Aorta (tissue), 5 donors: ENCODE data around the gene TNNI2. TPM values are rescaled to one million over a fixed set of nuclear protein-coding genes. Genes with fewer than 3 reads are reported as not detected.
"Not testable (repeated sequence)": the region's sequence is repeated elsewhere in the genome, so short reads cannot be mapped to it uniquely, and the experiment has no call there.

Source experiments
- ATAC-seq: fragments of 200-7000 bp; cut with Tn5 transposase; one replicate; pipeline ENCODE4 v1.9.1; 2022; ENCODE audit warnings: moderate library complexity; ENCODE audit not compliant: low FRiP score
- DNase-seq, 2 donors: peaks; one replicate each; pipeline ENCODE4 v3.0.0-alpha.2; 2020
- H3K27ac ChIP-seq, 2 donors: one replicate each; pipeline ENCODE4 v1.5.1; 2013; ENCODE audit warnings: low read length in 2 of 2, mild to moderate bottlenecking in 2 of 2, moderate library complexity in 2 of 2, control low read depth in 1 of 2, inconsistent platforms in 1 of 2, low read depth in 1 of 2
- H3K27me3 ChIP-seq, 2 donors: one replicate each; pipeline ENCODE4 v1.6.1; 2013; ENCODE audit warnings: control low read depth in 1 of 2, low read length in 1 of 2, mild to moderate bottlenecking in 1 of 2, moderate library complexity in 1 of 2; ENCODE audit not compliant: insufficient read depth in 2 of 2, control insufficient read depth in 1 of 2
- H3K36me3 ChIP-seq, 2 donors: one replicate each; pipeline ENCODE4 v1.6.1; 2013; ENCODE audit warnings: control low read depth in 1 of 2, low read length in 1 of 2, mild to moderate bottlenecking in 1 of 2; ENCODE audit not compliant: insufficient read depth in 2 of 2, control insufficient read depth in 1 of 2
- H3K4me1 ChIP-seq, 2 donors: one replicate each; pipeline ENCODE4 v1.6.1; 2013; ENCODE audit warnings: low read length in 2 of 2, control low read depth in 1 of 2, mild to moderate bottlenecking in 1 of 2, moderate library complexity in 1 of 2; ENCODE audit not compliant: insufficient read depth in 2 of 2, control insufficient read depth in 1 of 2
- H3K4me3 ChIP-seq, 2 donors: one replicate each; pipeline ENCODE4 v1.5.1; 2013; ENCODE audit warnings: low read length in 2 of 2, control low read depth in 1 of 2, mild to moderate bottlenecking in 1 of 2
- H3K9me3 ChIP-seq: one replicate; pipeline ENCODE4 v1.6.1; 2013; ENCODE audit warnings: mild to moderate bottlenecking, low read length; ENCODE audit not compliant: control insufficient read depth
- WGBS, 2 donors: extraction: QIAGEN DNeasy Blood & Tissue Kit; methylation state at CpG; one replicate each; pipeline ENCODE4 v1.1.7; 2013; 5-methylcytosine and 5-hydroxymethylcytosine counted together
- intact Hi-C, 2 donors: fragments of 100-400 bp; cut with DNase I; formaldehyde crosslinking; loops; one replicate each; pipeline versions ENCODE4 v1.14.2 to v1.15.0; 2022
- polyA plus RNA-seq, 2 donors: library from polyadenylated mRNA; stranded (reverse); fragments of 200-250 nt; gene quantifications; one replicate each; pipeline ENCODE4 v1.2.3, GENCODE V29; 2013
- total RNA-seq, 2 donors: library from RNA; stranded (reverse); fragmentation: NEBNext Ultra II Directional; extraction: Animal tissue kit (Norgen Biotek cat#: 25700); gene quantifications; one replicate each; pipeline ENCODE4 v1.2.1, GENCODE V29; 2021
- donor health status: healthy with polysubstance abuse.
- donor health status: Bipolar disorder and iron deficiency.
- donor health status: DM: no; HTN: no; CAD: no.
- donor health status: DM: no; HTN: no; CAD: no.
- donor health status: DM: yes; HTN: yes; CAD: no.

TNNI2 gene
- total and polyA plus RNA-seq, 4 donors = 0.75 to 2.2 (median 0.81) TPM

DNA sequence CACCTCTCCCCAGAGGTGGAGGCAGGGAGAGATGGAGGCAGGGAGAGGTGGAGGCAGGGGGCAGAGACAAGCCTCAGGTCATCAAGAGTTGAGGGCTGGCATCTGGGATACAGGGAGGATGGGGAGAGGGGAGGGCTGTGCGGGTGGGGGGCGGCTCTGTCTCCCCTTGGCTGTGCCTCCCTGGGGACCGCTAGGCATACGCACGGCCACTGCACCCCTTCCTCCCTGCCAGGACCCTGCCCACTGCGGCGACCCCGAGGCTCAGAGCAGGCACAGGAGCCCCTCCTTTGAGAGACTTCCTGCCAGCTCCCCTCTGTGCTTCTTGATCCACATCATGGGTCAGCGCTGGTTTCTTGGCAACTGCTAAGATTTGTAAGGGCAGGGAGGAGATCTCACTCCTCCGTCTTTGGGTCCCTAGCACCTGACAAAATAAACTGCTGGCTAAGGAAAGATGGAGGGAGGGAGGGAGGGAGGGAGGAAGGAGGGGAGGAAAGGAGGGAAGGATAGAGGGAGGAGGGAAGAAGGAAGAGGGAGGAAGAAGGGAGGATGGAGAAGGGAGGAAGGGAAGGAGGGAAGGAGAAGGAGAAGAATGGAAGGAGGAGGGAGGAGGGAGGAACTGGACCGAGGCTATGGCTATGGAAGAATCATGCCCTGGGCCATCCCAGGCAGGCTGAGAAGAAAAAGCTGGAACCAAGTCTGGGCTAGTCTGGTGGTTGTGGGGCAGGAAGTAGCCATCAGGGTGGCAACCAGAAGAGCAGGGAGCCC, 34.4 kb downstream of the TNNI2 start:
- Histone ChIP-seq H3K9me3 (no peaks in the 10 kb centered on the region), H3K36me3 (no peaks in the 10 kb centered on the region), H3K27me3 (no peaks in the 10 kb centered on the region), H3K4me1 (no peaks in the 10 kb centered on the region), H3K4me3 (no peak overlapping the region), H3K27ac (peak overlapping the region in 1 of 2 donors; percentile 10)
- 14 to 20% methylated on average over 3 to 11 of the region's 11 CpGs for WGBS, 2 donors
- ATAC-seq (no peak), DNase-seq (peak; percentile 52 to 74)
- intact Hi-C loops = no loop called here

DNA sequence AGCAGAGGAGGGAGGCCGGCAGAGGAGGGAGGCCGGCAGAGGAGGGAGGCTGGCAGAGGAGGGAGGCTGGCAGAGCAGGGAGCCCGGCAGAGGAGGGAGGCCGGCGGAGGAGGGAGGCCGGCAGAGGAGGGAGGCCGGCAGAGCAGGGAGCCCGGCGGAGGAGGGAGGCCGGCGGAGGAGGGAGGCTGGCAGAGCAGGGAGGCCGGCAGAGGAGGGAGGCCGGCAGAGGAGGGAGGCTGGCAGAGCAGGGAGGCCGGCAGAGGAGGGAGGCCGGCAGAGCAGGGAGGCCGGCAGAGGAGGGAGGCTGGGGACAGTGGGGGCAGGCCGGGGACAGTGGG, 35.0 kb downstream of the TNNI2 start:
- H3K4me1 ChIP-seq, H3K4me3 ChIP-seq, H3K27me3 ChIP-seq, intact Hi-C loops, H3K9me3 ChIP-seq, H3K36me3 ChIP-seq, ATAC-seq: not testable (repeated sequence)
- DNase-seq = peak; percentile 24 to 29
- peak overlapping the region in 1 of 2 donors; percentile 10 for H3K27ac ChIP-seq
- 88 to 90% methylated on average over 12 to 17 of the region's 17 CpGs for WGBS, 2 donors

DNA sequence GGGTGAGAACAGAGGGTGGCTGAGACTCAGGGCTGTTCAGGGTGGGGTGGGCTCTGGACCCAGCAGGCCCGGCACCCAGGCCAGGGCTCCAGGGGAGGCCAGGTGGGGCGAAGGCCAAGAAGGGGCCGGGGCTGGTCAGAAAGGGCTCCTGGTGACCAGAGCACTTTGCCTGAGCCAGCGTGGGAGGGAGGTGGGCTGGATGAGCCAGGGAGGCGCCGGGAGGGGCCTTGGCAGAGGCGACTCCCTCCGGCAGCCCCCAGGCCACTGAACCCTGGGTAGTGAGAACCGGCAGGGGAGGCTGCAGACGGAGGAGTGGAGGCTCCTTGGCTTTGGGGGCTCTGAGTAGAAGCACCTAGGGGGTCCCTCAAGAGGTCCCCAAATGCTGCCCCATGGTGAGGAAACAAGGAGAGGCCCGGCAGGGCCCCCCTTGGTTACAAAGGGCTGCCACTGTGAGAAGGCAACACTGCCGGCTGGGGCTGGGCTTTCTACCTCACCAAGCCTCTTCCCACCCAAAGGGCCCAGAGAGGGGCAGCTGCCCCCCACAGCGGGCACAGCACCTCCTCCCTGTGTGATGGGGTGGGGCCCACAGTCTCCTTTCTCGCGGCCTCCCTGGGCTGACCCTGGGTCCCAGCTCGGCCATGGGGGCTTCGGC, 35.8 kb downstream of the TNNI2 start:
- H3K27me3 ChIP-seq, H3K36me3 ChIP-seq, ATAC-seq, H3K27ac ChIP-seq, H3K4me1 ChIP-seq, H3K9me3 ChIP-seq, H3K4me3 ChIP-seq: not testable (repeated sequence)
- WGBS, 2 donors = 82 to 90% methylated on average over 17 of the region's 17 CpGs
- peak; percentile 48 to 73 for DNase-seq
- intact Hi-C loops = loop anchor here in 1 of 2 donors (5.0 kb wide), 1 partner anchor 37 kb away; the partner anchor contains the start of gene TNNI2

DNA sequence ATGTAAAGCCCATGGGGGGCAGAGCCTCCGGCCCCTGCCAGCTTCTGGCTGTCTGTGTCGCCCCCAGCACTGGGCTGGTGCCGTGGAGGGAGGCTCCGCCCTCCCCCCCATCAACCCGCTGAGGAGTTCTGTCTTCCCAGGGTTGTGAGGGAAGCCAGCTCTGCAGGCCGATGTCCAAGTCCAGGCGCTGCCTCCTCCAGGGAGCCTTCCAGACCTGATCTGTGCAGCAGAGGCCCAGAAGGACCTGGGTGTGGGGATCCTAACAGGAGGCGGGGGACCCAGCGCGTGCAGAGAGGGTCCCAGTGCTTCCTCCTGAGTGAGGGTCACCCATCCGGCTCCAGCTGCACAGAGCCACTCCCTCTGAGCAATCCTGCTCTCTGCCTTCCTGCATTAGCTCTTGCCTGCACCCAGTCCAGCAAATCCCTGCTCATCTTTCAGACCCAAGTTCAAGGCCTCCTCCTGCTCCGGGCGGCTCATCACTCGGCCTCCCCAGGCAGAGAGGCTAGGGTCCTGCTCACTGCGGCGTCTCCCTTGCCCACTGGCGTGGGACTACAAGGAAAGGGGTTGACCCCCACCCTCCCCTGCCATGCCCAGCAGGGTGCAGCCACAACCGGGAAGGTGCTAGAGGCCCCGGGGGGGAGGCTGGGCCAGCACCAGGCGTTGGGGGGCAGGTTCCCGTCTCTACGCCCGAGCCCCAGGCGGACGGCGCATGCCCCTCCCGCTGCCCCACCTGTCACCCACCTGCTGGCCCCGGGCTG, 36.5 kb downstream of the TNNI2 start:
- H3K27me3 ChIP-seq = no peaks in the 10 kb centered on the region
- no peak overlapping the region for H3K27ac ChIP-seq
- WGBS, 2 donors = 84 to 89% methylated on average over 25 to 28 of the region's 28 CpGs
- intact Hi-C loops = loop anchor here in 1 of 2 donors (5.0 kb wide), 1 partner anchor 38 kb away; the partner anchor contains the start of gene TNNI2
- no peaks in the 10 kb centered on the region for H3K4me1 ChIP-seq
- no peak overlapping the region for H3K4me3 ChIP-seq
- no peaks in the 10 kb centered on the region for H3K9me3 ChIP-seq
- no peaks in the 10 kb centered on the region for H3K36me3 ChIP-seq
- peak; percentile 51 to 53 for DNase-seq
- ATAC-seq = no peak

DNA sequence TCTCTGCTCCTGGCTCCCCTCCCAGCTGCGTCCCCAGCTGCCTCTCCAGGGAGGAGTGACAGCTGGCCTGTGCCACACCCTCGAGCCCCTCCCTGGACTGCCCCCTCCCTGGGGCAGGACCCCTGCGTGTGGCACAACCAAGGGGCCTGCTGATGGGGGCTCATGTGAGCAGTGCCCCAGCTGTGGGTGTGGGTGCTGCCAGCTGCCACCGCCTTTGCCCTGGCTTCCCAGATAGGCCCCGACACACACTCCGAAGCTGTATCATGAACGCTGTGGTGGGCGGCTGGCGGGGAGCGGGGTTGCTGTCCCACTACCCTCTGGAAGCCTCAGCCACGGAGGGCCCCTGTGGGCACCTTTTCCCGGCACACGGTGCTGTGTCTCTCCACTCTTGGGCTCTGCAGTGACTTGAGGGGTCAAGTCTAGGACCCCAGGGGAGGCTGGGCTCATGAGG, 37.1 kb downstream of the TNNI2 start:
- H3K4me3 ChIP-seq, H3K27me3 ChIP-seq, H3K9me3 ChIP-seq, H3K27ac ChIP-seq, H3K36me3 ChIP-seq, ATAC-seq, H3K4me1 ChIP-seq: not testable (repeated sequence)
- peak; percentile 49 to 57 for DNase-seq
- intact Hi-C loops = loop anchor here in 1 of 2 donors (5.0 kb wide), 1 partner anchor 39 kb away; the partner anchor contains the start of gene TNNI2
- WGBS, 2 donors = 85 to 87% methylated on average over 13 of the region's 13 CpGs

DNA sequence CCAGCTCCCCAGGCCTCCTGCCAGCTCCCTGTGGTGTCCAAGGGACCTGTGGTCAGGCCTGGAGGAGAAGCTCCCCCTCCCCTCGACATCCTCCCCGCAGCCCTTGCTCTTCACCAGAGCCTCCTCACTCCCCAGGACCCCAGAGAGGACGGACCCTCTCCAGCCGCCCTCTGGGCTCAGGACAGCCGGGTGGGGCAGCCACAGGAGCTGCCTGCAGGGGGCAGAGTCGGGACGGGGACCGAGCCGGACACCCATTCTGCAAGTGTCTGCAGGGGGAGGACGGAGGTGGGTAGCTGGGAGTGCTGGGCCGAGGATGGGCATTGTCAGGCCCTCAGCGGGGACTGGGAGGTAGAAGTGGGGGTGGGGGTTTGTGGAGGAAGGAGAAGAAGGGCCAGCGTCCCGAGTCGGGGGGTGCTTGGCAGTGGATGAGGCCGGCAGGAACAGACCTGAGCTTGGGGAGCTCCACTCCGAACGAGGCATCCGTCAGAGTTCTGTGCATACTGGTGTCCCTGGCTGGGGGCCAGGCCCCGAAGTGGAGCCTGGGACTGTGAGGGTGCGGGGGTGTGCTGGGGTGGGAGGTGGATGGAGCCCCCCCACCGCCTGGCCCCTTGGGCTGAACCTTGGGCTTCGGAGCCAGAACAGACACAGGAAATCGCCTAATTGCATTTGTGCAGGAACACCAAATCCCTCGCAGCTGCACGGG, 37.7 kb downstream of the TNNI2 start:
- no peak overlapping the region for H3K27ac ChIP-seq
- H3K27me3 ChIP-seq = no peaks in the 10 kb centered on the region
- no peaks in the 10 kb centered on the region for H3K36me3 ChIP-seq
- no peak for ATAC-seq
- H3K4me3 ChIP-seq = no peak overlapping the region
- peak; percentile 73 to 83 for DNase-seq
- no peaks in the 10 kb centered on the region for H3K9me3 ChIP-seq
- intact Hi-C loops = loop anchor here in 1 of 2 donors (5.0 kb wide), 1 partner anchor 39 kb away; the partner anchor contains the start of gene TNNI2
- 32 to 38% methylated on average over 26 of the region's 26 CpGs for WGBS, 2 donors
- H3K4me1 ChIP-seq = no peaks in the 10 kb centered on the region

DNA sequence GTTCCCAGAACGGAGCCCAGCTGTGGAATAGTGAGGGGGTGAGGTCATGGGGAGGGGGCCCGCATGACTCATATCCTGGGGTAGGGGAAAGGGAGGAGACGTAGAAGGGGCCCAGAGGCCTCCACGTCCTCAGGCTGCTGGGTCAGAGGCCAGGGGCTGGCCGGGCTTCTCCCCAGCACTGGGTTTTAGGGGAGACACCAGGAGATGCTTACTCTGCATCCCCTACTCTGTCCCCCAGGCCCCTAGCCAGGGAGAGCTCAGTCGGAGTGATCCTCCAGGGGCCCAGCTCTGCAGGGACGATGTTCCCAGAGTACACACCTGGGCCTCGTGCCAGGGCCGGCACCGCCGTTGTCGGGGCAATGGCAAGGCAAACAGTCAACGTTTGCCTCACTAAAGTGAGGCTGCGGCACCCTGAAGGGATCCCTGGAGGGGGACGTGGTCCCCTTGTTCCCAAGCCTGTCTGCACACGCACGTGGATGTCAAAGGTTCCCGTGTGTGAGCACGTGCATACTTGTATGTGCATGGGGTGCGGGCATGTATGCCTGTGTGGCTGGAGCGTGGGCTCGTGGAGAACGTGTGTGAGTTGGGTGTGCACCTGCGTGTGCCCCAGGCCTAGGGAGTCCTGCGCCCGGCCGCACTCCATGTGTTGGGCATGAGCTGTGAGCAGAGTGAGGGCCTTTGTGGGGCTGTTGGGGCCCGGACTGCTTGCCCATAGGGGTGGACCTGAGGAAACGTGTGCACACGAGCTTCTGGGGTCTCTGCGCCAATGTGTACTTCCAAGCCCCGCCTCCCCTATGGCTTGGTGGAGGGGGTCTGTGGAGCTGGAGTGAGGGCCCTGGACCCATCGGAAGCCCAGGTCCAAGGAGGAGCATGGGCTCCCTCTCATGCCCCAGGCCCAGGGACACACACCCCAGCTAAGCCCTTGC, 38.7 kb downstream of the TNNI2 start:
- Histone ChIP-seq H3K4me3 (no peak overlapping the region), H3K36me3 (no peaks in the 10 kb centered on the region), H3K9me3 (no peaks in the 10 kb centered on the region), H3K4me1 (no peaks in the 10 kb centered on the region), H3K27ac (no peak overlapping the region), H3K27me3 (no peaks in the 10 kb centered on the region)
- no peak for ATAC-seq
- 35 to 37% methylated on average over 32 to 33 of the region's 33 CpGs for WGBS, 2 donors
- peak; percentile 79 to 88 for DNase-seq
- intact Hi-C loops = loop anchor here in 1 of 2 donors (5.0 kb wide), 1 partner anchor 40 kb away; the partner anchor contains the start of gene TNNI2
